Gastrocnemius medialis (tissue), 4 donors: ENCODE results near the gene ZNF470. TPM values are rescaled to one million over a fixed set of nuclear protein-coding genes. Genes with fewer than 3 reads are reported as not detected.
A peak's percentile ranks its signal among the peaks of the same experiment; 100 is the strongest.

Experiments
- ATAC-seq, 2 donors: fragments of 150-250 bp; one replicate each; pipeline ENCODE4 v1.9.1; 2016
- DNase-seq, 2 donors: peaks; one replicate each; pipeline ENCODE4 v3.0.0-alpha.2; 2019
- H3K27ac ChIP-seq, 4 donors: fragments of 200-600 bp; sonication (generic); 1 replicate in 1 of 4; 2 replicates in 3 of 4; pipeline ENCODE4 v1.5.1; 2016 to 2018; ENCODE audit warnings: mild to moderate bottlenecking in 2 of 4, moderate library complexity in 1 of 4
- H3K27me3 ChIP-seq, 3 donors: fragments of 200-600 bp; sonication (generic) in 2 of 3; 1 replicate in 1 of 3; 2 replicates in 2 of 3; pipeline versions ENCODE4 v1.5.1 to v1.6.0; 2016 to 2019; ENCODE audit warnings: mild to moderate bottlenecking in 1 of 3, moderate library complexity in 1 of 3
- H3K36me3 ChIP-seq, 2 donors: fragments of 200-600 bp; sonication (generic) in 1 of 2; one replicate each; pipeline ENCODE4 v1.5.1; 2017 to 2018
- H3K4me1 ChIP-seq, 2 donors: fragments of 200-600 bp; sonication (generic) in 1 of 2; one replicate each; pipeline ENCODE4 v1.5.1; 2016 to 2017; ENCODE audit warnings: mild to moderate bottlenecking in 2 of 2
- H3K4me3 ChIP-seq, 4 donors: fragments of 200-600 bp; sonication (generic) in 3 of 4; 1 replicate in 1 of 4; 2 replicates in 3 of 4; pipeline ENCODE4 v1.5.1; 2016 to 2019; ENCODE audit warnings: mild to moderate bottlenecking in 2 of 4
- H3K9me3 ChIP-seq, 3 donors: fragments of 200-600 bp; sonication (generic) in 2 of 3; 1 replicate in 1 of 3; 2 replicates in 2 of 3; pipeline ENCODE4 v1.5.1; 2016 to 2019
- POLR2A ChIP-seq, 2 donors: fragments of 450-650 bp; IDR thresholded peaks; one replicate each; pipeline ENCODE4 v1.6.1; 2017; ENCODE audit warnings: antibody characterized with exemption in 2 of 2, mild to moderate bottlenecking in 2 of 2, moderate library complexity in 2 of 2
- in situ Hi-C, 4 donors: fragments of 200-750 bp; cut with MboI; loops; one replicate each; pipeline versions ENCODE4 v1.15.0 to v1.8.0; 2017; ENCODE audit warnings: low sequenced_read_pairs in 4 of 4
- intact Hi-C: fragments of 100-400 bp; cut with DNase I; formaldehyde crosslinking; loops from one replicate; pipeline ENCODE4 v1.15.1; 2023; ENCODE audit warnings: low total_unique reads
- total RNA-seq, 4 donors: library from RNA; depleted of rRNA; stranded (reverse); fragments of >200 nt; gene quantifications; one replicate each; pipeline versions ENCODE4 v1.1.0 to v1.2.3, GENCODE V29; 2016
- TF ChIP-seq, protein P1 (sequence below), 5 experiments: fragments of 450-650 bp in 3 of 5; fragments of 200-600 bp in 2 of 5; sonication (generic) in 2 of 5; IDR thresholded peaks in 4 of 5; conservative IDR thresholded peaks in 1 of 5; 1 replicate in 4 of 5; 2 replicates in 1 of 5; pipeline ENCODE4 v1.5.1; 2016 to 2019; ENCODE audit warnings: antibody characterized with exemption in 5 of 5, mild to moderate bottlenecking in 3 of 5, moderate library complexity in 3 of 5

The ZNF470 gene
- 1 to 10 TPM in 1 of 4 donors, under 1 TPM in 3; 0.32 to 2.0 (median 0.83) TPM for total RNA-seq

DNA sequence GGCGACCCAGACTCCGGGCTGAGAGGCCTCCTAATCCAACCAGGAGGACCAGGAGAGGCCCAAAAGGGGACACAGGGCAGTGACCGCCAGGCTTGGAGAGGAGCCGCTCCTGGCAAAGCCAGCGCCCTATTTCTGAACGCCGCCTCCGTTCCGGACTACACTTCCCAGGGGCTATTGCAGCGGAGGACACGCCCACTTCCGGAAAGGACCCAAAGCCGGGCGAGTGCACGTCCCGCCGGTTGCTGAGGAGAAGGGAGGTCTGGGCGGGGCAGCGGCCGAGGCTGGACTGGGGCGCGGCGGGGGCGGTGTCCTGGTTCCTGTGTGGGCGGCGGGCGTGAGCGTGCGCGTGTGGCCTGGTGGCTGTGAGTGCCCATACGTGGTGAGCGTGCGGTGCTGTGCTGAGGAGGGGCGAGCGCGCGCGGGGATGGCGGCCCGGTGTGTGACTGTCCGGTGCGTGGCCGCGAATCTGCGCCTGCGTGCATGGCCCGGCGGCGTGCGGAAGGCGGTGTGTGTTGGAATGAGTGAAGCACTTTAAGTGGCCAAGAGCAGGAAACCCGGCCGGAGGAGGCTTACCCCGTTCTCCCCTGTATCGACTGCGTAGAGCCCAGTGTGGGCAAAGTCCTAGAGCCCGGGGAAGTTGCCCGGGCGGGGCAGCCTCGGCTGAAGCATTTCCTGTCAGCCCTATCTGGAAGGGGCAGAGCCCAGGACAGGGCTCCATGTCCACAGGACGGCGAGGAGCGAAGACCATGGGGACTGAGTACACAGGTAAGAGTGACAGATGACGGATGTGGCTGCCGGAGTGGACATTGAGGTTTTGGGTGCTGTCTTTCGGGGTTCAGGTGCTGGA lies at the start of gene ZNF470:
Gene ZNF470, plus strand, starts transcription at position 195 of the 847 bp plus-strand sequence. CDS start 2,844 bp downstream, outside the sequence.
- peak; percentile 46 to 50 for TF ChIP-seq POLR2A (IDR thresholded peaks at IDR 0.05)
- TF ChIP-seq, protein P1, sequence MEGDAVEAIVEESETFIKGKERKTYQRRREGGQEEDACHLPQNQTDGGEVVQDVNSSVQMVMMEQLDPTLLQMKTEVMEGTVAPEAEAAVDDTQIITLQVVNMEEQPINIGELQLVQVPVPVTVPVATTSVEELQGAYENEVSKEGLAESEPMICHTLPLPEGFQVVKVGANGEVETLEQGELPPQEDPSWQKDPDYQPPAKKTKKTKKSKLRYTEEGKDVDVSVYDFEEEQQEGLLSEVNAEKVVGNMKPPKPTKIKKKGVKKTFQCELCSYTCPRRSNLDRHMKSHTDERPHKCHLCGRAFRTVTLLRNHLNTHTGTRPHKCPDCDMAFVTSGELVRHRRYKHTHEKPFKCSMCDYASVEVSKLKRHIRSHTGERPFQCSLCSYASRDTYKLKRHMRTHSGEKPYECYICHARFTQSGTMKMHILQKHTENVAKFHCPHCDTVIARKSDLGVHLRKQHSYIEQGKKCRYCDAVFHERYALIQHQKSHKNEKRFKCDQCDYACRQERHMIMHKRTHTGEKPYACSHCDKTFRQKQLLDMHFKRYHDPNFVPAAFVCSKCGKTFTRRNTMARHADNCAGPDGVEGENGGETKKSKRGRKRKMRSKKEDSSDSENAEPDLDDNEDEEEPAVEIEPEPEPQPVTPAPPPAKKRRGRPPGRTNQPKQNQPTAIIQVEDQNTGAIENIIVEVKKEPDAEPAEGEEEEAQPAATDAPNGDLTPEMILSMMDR (IDR thresholded peaks at IDR 0.05 in 4 of 5, conservative IDR thresholded peaks at IDR 0.05 in 1 of 5) = peak in 1 of 5 experiments; percentile 5
- ATAC-seq (peak; percentile 99), DNase-seq (peak; percentile 90 to 92)
- Histone ChIP-seq H3K27ac (peak within 1 kb of the TSS; percentile 83 to 91 (median 86)), H3K36me3 (peaks cover 0 to 75% of the 10 kb centered on the region in 2 donors), H3K27me3 (no peaks in the 10 kb centered on the region), H3K4me1 (peaks cover 13 to 14% of the 10 kb centered on the region in 2 donors), H3K4me3 (peak within 1 kb of the TSS; percentile 80 to 98 (median 85)), H3K9me3 (peaks cover 0 to 46% (median 0%) of the 10 kb centered on the region in 3 donors)
- intact Hi-C loops = loop anchor here (1.0 to 5.0 kb wide), 6 partner anchors 28 to 1615 kb away; partner anchors contain the start of genes ZFP28, ZNF274, ZNF471 and ZNF583
- in situ Hi-C loops = no loop called here

DNA sequence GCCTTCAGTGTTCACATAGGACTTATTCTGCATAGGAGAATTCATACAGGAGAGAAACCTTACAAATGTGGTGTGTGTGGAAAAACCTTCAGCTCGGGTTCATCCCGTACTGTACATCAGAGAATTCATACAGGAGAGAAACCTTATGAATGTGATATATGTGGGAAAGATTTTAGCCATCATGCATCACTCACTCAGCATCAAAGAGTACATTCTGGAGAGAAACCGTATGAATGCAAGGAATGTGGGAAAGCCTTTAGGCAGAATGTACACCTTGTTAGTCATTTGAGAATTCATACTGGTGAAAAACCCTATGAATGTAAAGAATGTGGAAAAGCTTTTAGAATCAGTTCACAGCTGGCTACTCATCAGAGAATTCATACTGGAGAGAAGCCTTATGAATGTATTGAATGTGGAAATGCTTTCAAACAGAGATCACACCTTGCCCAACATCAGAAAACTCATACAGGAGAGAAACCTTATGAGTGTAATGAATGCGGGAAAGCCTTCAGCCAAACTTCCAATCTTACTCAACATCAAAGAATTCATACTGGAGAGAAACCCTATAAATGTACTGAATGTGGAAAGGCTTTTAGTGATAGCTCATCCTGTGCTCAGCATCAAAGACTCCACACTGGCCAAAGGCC lies 41.9 kb upstream of the ZNF470 start:
- H3K4me3 ChIP-seq = peak overlapping the region in 1 of 4 donors; percentile 45
- H3K27ac ChIP-seq = no peak overlapping the region
- peaks cover 10 to 76% of the 10 kb centered on the region in 2 donors for H3K36me3 ChIP-seq
- H3K27me3 ChIP-seq = no peaks in the 10 kb centered on the region
- no peak for ATAC-seq
- peaks cover 36 to 85% (median 59%) of the 10 kb centered on the region in 3 donors for H3K9me3 ChIP-seq
- in situ Hi-C loops = no loop called here
- no peak for TF ChIP-seq POLR2A (IDR thresholded peaks at IDR 0.05)
- TF ChIP-seq, protein P1 (IDR thresholded peaks at IDR 0.05 in 4 of 5, conservative IDR thresholded peaks at IDR 0.05 in 1 of 5) = no peak
- intact Hi-C loops = no loop called here
- no peaks in the 10 kb centered on the region for H3K4me1 ChIP-seq
- DNase-seq = no peak

DNA sequence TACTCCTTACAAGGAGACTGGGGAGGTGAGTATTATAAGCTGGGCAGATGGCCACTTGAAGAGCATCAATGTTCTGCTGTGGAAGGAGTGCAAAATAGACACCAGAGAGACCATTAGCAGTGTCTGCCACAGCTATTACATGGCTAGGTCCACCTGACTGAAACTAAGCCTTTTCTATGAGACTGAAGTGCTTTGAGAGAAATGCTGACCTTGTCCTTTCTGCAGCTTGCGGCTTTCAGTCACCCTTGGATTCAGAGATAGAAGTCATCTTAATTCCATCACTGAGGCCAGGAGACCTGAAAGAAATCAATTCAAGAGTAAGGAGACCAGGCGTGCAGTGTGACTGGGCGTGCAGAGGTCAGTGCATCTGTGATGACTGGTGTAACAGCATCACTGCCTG lies 29.8 kb upstream of the ZNF470 start:
- intact Hi-C loops (loop anchor here (10.0 kb wide), 1 partner anchor 223 kb away; the partner anchor contains the start of gene ZSCAN5A), in situ Hi-C loops (no loop called here)
- Histone ChIP-seq H3K9me3 (peaks cover 3 to 51% (median 20%) of the 10 kb centered on the region in 3 donors), H3K27me3 (no peaks in the 10 kb centered on the region), H3K4me1 (peaks cover 7 to 13% of the 10 kb centered on the region in 2 donors), H3K4me3 (peak overlapping the region in 3 of 4 donors; percentile 83 to 99 (median 95)), H3K27ac (peak overlapping the region in 1 of 4 donors; percentile 97), H3K36me3 (peaks cover 0 to 43% of the 10 kb centered on the region in 2 donors)
- TF ChIP-seq, protein P1 (IDR thresholded peaks at IDR 0.05 in 4 of 5, conservative IDR thresholded peaks at IDR 0.05 in 1 of 5) = no peak
- no peak for TF ChIP-seq POLR2A (IDR thresholded peaks at IDR 0.05)
- no peak for ATAC-seq
- no peak for DNase-seq

DNA sequence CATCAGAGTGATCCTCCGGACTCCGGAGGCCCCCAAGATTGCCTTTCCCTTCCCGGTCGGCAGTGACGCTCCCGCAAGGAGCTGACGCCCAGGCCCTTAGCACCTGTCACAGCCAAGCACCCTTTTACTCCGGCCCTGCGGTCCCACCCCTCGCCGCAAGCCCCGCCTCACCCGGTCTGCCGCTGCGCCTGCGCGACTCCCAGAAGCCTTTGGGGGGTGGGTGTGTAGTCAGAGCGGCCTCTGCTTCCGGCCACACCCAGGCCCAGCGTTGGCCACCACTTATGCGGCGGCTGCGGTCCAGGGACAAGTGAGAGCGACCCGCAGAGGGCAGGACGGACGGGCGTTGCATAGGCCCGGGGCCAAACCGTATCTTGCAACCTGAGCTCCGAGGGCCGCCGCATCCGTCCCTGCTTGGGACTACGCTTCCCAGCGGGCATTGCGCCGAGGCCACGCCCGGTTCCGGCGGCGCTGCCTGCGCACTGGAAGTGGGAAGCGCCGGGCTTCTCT lies 29.0 kb upstream of the ZNF470 start:
- intact Hi-C loops = loop anchor here (1.0 to 10.0 kb wide), 7 partner anchors 29 to 702 kb away; partner anchors contain the start of genes ZNF470, ZNF471, ZNF583 and ZNF667
- peak; percentile 98 to 99 for ATAC-seq
- H3K9me3 ChIP-seq = peaks cover 3 to 43% (median 20%) of the 10 kb centered on the region in 3 donors

More for the DNA sequence above, 29.0 kb upstream of the ZNF470 start:
- DNase-seq = peak; percentile 79 to 87
- Histone ChIP-seq H3K36me3 (peaks cover 0 to 45% of the 10 kb centered on the region in 2 donors), H3K27me3 (no peaks in the 10 kb centered on the region), H3K4me1 (peaks cover 7 to 13% of the 10 kb centered on the region in 2 donors), H3K27ac (peak overlapping the region; percentile 87 to 97 (median 94)), H3K4me3 (peak overlapping the region; percentile 82 to 99 (median 89))
- peak in 1 of 2 donors; percentile 34 for TF ChIP-seq POLR2A (IDR thresholded peaks at IDR 0.05)
- TF ChIP-seq, protein P1 (IDR thresholded peaks at IDR 0.05 in 4 of 5, conservative IDR thresholded peaks at IDR 0.05 in 1 of 5) = peak in 1 of 5 experiments; percentile 25
- in situ Hi-C loops = no loop called here
